GM19324 (cell line): ENCODE data around the gene ERBB2.

Source experiments
- ATAC-seq: cut with Tn5 transposase; IDR thresholded peaks from one replicate; pipeline ENCODE4 v1.9.1; 2021; ENCODE audit warnings: mild to moderate bottlenecking, moderate library complexity; ENCODE audit not compliant: unreplicated experiment, low FRiP score

Gene ERBB2

GRCh38 chr17:39699818-39700147 is at the start of gene ERBB2:
Gene ERBB2 (plus strand): TSS chr17:39700064. CDS start chr17:39700239, 175 bp downstream.
- ATAC-seq = no peak

DNA sequence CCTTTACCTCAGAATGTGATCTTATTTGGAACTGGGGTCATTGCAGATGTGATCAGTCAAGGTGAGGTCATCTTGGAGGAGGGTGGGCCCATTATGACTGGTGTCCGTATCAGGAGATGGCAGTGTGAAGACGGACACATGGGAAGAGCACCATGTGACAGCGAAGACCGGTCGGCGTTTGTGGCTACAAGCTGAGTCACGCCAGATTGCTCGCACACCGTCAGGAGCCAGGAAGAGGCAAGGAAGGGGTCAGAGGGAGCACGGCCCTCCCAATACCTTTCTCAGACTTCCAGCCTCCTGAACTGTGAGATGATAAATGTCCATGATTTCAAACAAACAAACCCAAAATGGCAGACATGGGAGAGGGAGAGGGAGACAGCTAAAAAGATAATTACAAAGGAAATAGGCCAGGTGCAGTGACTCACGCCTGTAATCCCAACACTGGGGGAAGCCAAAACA is 49.7 kb upstream of the ERBB2 start:
- ATAC-seq = no peak

GRCh38 chr17:39651923-39652586 is 47.8 kb upstream of the ERBB2 start:
- no peak for ATAC-seq

GRCh38 chr17:39652587-39653315 is 47.1 kb upstream of the ERBB2 start:
- ATAC-seq = no peak

GRCh38 chr17:39653316-39653661 is 46.6 kb upstream of the ERBB2 start:
- no peak for ATAC-seq

- no peak for ATAC-seq
Measured at GRCh38 chr17:39653662-39654331, 46.1 kb upstream of the ERBB2 start.

- no peak for ATAC-seq
Measured at GRCh38 chr17:39655105-39655504, 44.8 kb upstream of the ERBB2 start.

DNA sequence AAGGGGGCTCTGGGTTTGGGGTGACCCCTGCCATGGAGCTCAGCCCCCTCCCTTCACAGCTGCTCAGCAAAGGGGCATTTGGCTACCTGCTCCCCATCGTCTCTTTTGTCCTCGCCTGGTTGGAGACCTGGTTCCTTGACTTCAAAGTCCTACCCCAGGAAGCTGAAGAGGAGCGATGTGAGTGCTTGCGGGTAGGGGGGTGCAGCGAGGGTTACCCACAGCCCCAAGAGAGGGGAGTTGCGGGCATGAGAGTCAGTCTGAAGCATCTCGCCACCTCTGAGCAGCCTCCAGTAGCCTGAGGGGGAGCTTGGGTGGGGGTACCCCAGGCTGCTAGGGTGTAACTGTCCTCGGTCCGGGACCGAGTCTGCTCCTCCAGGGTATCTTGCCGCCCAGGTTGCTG is 41.5 kb upstream of the ERBB2 start:
- ATAC-seq = no peak

DNA sequence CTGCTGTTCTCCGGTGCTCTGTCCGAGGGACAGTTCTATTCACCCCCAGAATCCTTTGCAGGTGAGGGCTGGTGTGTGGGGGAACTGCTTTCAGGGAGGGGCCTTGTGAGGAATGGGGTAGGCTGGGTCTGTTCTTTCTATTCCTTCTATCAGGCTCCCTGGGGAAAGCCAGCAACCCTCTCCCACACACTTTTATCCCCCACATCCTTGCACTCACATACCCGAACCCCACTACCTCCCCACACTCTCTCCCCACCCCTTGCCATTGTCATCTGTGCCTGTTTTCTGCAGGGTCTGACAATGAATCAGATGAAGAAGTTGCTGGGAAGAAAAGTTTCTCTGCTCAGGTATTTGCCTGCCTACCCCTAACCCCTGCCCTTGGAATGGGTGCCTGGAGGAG is 41.1 kb upstream of the ERBB2 start:
- no peak for ATAC-seq

- no peak for ATAC-seq
Measured at GRCh38 chr17:39659279-39660010, 40.4 kb upstream of the ERBB2 start.

DNA sequence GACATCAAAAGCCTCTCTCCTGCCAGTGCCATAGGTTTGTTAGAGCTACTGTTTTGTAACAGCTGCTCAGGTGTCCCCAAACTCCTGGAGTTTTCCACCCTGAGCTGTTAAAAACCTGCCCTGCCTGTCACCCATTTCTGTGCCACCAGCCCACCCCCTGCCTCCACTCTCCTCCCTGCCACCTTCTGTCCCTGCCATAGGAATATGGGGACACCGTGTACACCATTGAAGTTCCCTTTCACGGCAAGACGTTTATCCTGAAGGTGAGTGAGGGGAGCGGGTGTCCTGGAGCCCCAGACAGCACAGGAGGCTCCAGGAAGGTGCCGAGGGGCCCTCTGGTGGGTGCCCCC is 39.9 kb upstream of the ERBB2 start:
- no peak for ATAC-seq

DNA sequence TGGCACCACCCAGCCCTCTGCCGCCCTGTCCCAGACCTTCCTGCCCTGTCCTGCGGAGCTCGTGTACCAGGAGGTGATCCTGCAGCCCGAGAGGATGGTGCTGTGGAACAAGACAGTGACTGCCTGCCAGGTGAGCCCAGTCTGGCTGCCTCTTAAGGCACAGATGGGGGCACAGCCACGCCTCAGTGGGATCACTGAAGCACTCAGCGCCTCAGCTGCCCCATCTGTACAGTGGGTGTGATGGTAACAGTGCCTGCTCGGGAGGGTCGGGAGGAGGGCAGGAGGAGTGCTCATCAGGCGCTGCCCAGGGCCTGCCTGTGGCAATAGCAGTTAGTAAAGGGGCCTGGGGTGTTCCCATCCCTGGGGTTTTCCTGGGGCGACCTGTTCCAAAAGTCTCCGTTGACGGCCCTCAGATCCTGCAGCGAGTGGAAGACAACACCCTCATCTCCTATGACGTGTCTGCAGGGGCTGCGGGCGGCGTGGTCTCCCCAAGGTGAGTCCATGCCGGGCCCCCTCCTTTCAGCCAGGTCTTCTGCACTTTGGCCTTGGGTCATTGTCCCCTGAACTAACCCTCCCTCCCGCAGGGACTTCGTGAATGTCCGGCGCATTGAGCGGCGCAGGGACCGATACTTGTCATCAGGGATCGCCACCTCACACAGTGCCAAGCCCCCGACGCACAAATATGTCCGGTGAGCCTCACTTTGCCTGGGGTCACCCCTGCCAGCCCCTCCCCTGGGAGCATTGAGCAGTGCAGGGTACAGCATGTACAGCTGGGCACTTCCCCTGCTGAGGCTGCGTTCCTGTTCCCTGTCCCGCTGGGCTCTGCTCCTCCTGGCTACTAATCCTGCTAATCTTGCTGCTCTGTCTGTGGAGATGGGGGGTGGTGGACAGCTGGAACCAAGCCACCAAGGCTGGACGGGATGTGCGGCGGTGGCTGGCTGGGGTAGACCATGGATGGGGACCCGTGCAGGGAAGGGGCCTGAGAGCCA is 39.2 kb upstream of the ERBB2 start:
- ATAC-seq = no peak

DNA sequence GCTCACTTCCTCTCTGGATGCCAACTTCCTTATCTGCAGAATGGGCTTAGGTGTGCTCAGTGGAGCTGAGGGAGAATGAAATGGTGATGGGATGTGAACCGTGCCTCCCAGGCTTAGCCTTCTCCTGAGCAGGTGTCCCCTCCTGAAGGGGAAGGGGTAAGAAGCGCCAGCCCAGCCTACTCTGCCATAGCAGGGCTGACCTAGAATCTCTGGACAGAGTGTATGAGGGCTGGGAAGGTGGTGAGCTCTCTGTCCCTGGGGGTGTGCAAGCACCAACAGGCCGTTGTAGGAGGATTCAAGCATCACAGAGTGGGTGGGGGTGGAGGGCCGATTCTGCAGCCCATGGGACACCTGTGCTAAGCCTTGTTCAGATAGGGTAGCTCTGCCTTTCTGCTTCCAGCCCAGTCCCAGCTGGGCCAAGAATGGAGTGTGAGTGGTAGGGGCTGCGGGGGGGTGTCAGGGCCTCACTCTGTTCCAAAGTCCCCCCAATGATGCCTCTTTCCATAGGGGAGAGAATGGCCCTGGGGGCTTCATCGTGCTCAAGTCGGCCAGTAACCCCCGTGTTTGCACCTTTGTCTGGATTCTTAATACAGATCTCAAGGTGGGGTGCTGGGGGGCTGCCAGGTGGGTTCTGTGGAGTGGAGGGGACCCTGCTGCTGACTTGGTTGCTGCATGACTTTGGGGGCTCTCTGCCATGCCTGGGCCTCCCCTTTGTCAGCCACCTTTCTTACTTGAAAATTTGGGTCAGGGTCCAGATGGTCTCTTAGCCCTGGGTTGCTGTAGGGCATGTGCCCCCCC is 37.9 kb upstream of the ERBB2 start:
- no peak for ATAC-seq

- ATAC-seq = no peak
Measured at GRCh38 chr17:39662551-39663339, 37.1 kb upstream of the ERBB2 start.

DNA sequence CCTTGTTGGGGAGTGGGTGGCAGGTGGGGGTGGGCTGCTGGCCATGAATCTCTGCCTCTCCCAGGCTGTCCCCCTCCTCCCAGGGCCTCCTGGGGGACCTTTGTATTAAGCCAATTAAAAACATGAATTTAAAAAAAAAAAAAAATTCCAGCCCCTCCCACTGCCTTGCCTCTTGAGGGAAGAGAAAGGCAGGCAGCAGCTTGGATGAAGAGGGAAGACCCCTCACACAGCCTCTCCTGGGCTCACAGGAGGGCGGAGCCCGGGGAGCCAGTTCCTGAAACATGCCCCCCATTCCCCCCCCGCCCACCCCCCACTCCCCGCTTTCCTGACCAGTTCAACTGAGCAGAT is 36.5 kb upstream of the ERBB2 start:
- ATAC-seq = no peak

DNA sequence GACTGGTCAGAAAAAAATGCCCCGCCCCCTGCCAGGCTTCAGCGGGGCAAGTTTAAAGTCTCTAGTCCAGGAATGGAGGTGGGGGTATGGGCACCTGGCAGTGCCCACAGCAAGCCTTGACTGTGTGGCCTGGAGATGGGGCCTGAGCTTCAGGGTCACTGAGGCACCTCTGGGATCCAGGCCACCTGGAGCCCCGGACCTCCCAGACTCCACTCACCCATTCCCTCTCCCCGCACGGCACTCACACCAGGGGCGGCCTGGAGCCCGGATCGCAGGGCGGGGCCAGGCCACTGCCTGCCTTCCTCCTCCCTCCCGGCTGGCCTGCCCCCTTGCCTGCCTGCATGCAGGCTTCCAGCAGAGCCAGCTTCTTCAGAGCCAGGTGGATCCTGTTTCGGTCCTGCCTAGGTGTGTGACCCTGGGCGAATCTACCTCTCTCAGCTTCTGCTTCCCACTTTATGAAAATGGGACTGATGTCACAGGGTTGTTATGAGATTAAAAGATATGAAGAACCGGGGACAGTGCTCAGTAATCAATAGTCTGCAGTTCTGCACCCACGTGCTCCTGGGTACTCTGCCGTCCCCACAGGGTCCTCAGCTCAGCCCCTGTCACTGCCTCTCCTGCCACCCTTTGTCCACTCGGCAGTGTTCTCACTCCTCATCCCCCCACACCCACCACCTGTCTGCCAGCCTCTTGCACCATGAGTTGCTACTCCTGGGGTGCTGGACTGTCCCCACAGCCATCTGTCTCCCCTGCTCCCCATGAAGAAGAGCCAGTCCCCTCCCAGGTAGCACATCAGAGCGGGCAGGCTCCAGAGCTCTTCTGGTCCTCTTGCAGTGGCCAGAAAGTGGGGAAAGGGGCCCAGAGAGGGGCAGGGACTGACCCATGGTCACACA is 35.9 kb upstream of the ERBB2 start:
- no peak for ATAC-seq
